SK-N-MC (cell line): ENCODE results near the gene HPSE.

Experiments used
- EZH2 ChIP-seq: fragments of 200-600 bp; sonication (generic); IDR thresholded peaks from one replicate; pipeline ENCODE4 v1.6.1; 2017; ENCODE audit warnings: antibody characterized with exemption
- FOXP2 ChIP-seq: optimal IDR thresholded peaks from 2 replicates; pipeline ENCODE3; 2011; ENCODE audit warnings: mild to moderate bottlenecking, moderate library complexity; ENCODE audit not compliant: insufficient read depth; ENCODE audit errors: extremely low read length, control extremely low read depth
- POLR2AphosphoS5 ChIP-seq: IDR thresholded peaks from 2 replicates; pipeline ENCODE4 v1.6.1; 2012; ENCODE audit warnings: mild to moderate bottlenecking, low read depth, low read length, borderline replicate concordance

- no peak for TF ChIP-seq POLR2AphosphoS5
- TF ChIP-seq EZH2: no peak
- no peak for TF ChIP-seq FOXP2
These were observed 86.2 kb downstream of the HPSE start for GRCh38 chr4:83248486-83248885.
